Lower leg skin (tissue), 3 donors: ENCODE measurements around the gene VAMP7.

Source experiments
- POLR2A ChIP-seq, 2 donors: fragments of 450-650 bp; IDR thresholded peaks; one replicate each; pipeline ENCODE4 v1.6.1; 2016 to 2017; ENCODE audit warnings: antibody characterized with exemption in 2 of 2, mild to moderate bottlenecking in 1 of 2, moderate library complexity in 1 of 2
- TF ChIP-seq, protein P1 (sequence below), 3 donors: fragments of 450-650 bp; IDR thresholded peaks; one replicate each; pipeline ENCODE4 v1.5.1; 2016; ENCODE audit warnings: antibody characterized with exemption in 3 of 3, mild to moderate bottlenecking in 3 of 3, moderate library complexity in 2 of 3

DNA sequence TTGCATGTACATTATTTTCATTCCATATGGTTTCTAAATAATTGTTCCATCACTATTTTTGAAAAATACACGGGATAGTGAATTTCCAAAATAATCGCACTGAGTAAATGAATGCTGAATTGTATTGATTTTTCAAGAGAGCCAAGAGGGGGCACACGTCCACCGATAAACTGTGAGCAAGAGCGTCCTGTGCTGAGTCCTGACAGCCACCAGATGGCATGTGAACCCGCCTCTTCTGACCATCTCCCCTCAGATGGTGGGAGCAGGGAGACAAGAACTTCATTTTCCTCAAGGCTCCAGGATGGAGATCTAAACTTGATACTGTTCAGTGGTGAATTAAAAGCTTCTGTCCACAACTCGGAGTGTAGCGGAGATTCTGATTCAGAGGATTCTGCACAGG lies 85.7 kb downstream of the VAMP7 start:
- TF ChIP-seq, protein P1, sequence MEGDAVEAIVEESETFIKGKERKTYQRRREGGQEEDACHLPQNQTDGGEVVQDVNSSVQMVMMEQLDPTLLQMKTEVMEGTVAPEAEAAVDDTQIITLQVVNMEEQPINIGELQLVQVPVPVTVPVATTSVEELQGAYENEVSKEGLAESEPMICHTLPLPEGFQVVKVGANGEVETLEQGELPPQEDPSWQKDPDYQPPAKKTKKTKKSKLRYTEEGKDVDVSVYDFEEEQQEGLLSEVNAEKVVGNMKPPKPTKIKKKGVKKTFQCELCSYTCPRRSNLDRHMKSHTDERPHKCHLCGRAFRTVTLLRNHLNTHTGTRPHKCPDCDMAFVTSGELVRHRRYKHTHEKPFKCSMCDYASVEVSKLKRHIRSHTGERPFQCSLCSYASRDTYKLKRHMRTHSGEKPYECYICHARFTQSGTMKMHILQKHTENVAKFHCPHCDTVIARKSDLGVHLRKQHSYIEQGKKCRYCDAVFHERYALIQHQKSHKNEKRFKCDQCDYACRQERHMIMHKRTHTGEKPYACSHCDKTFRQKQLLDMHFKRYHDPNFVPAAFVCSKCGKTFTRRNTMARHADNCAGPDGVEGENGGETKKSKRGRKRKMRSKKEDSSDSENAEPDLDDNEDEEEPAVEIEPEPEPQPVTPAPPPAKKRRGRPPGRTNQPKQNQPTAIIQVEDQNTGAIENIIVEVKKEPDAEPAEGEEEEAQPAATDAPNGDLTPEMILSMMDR (IDR thresholded peaks at IDR 0.05): no peak
- no peak for TF ChIP-seq POLR2A (IDR thresholded peaks at IDR 0.05)
